ENCODE data around the gene MAGEA9.
"Not testable (repeated sequence)": the region's sequence is repeated elsewhere in the genome, so short reads cannot be mapped to it uniquely, and the experiment has no call there.

The MAGEA9 gene, protein sequence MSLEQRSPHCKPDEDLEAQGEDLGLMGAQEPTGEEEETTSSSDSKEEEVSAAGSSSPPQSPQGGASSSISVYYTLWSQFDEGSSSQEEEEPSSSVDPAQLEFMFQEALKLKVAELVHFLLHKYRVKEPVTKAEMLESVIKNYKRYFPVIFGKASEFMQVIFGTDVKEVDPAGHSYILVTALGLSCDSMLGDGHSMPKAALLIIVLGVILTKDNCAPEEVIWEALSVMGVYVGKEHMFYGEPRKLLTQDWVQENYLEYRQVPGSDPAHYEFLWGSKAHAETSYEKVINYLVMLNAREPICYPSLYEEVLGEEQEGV

DNA sequence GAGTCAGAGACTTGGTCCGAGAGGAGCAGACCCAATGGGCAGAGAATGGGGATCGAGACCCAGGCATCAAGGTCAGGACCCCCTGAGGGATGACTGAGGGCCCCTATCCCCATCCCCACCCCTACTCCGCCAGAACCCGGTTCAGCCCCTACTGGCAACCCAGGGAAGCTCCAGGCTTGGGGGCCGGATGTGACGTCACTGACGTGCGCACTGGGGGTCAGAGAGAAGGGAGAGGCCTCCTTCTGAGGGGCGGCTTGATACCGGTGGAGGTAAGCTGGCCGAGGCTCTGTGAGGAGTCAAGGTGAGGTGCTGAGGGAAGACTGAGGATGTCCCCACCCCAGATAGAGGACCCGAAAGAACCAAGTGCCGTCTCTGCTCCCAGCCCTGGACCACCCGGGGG, at the start of gene MAGEA9:
Gene MAGEA9 (plus strand): TSS at position 204 of the 400 bp plus-strand sequence. CDS start 4,281 bp downstream, outside the sequence.
- DNase-seq: not testable (repeated sequence)

DNA sequence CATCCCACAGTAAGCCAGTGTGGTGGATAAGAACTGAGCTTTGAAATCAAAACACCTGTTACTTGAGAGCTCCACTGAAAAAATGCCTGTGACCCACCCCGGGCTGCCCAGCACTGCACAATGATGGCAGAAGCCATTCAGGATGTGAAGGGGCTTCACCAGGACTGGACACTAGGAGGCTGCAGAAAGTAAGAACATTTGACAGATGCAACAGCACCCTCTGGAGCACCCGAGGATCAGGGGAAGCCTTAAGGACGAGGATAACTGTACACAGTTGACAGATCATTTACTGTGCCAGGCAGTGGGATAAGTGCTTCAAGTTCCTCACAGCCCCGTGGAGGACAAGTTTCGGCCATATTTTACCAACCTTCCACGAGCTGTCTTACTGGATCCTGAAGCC, 39.5 kb upstream of the MAGEA9 start:
- DNase-seq: not testable (repeated sequence)

DNA sequence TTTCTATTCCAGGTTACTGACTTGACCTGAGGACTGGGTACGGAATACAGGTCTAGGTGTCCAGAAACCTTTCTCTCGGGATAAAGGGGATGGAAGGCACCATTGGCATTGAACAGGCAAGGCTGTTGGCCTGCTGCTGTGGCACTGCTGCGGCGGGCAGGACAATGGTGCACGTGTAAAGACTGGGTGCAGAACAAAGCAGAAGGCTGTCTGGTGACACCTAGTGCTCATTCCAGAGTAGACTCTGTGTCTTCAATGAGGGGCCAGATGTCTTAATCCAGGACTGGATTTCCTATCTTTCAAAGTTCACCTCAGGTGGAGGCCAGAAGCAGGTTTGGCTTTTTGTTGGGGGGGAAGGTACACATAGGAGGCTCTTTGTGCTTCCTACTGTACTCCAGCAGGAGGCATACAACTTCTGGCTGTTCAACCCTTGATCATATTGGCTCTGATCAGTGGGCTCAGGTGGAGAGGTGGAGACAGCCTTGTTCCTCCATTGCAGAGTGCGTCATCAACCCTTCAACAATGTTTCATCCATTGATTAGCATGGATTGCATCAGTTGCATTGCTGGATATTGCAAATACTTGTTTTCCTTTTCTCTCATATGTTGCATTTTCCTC, 35.2 kb upstream of the MAGEA9 start:
- not testable (repeated sequence) for DNase-seq

DNA sequence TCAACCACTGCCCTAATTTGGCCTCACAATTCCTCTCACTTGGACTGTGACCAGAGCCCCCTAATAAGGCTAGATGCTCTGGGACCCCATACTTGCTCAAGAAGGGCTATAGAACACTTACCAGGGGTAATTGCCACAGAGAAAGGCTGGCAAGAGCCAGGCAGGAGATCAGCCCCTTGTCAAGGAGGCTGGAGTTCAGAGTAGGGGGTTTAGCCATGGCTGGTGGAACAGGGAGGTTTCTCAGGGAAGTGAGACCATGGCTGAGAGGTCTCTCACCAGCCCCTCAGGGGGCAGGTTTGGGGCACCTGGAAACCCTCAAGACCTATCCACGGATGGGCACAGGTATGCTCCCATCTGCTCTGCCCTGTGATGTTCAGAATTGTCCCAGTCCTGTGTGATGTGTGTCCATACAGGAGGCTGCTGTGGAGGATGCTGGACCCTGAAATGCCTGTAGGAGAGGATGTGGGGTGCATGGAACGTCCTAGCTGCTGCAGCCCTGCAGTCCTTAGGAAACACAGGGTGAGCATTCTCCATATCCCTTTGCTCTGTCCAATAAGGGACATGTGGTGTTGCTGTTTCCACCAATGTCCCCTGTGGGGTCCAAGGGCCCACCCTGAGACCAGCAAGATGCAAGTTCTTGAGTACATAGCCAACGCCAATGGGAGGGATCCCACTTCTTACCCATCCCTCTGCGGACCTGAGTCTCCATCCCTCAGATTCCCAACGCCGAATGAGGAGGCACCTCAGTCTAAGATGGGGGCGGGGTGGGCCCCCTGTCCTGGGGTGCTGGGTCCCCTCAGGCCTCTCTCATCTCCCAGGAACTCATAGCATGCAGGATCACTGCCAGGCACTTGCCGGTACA, 24.3 kb upstream of the MAGEA9 start:
- DNase-seq: no peak

DNA sequence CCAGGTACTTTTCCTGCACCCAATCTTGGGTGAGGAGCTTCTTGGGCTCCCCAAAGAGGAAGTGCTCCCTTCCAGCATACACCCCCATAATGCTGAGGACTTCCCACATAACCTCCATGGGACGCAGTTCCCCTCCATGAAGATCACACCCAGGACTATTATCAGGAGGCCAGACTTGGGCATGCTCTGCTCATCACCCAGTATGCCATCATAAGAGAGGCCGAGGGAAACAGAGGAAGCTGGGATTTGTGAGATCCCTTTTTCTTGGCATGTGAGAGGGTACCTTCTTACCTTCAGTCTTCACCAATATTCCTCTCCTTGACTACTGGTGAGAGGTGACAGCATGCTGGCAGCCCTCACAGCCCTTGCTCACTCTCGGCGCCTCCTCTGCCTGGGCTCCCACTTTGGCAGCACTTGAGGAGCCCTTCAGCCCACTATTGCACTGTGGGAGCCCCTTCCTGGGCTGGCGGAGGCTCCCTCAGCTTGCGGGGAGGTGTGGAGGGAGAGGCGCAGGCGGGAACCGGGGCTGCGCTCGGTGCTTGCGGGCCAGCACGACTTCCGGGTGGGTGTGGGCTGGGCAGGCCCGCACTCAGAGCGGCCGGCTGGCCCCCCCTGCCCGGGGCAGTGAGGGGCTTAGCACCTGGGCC, 23.5 kb upstream of the MAGEA9 start:
- DNase-seq: no peak

DNA sequence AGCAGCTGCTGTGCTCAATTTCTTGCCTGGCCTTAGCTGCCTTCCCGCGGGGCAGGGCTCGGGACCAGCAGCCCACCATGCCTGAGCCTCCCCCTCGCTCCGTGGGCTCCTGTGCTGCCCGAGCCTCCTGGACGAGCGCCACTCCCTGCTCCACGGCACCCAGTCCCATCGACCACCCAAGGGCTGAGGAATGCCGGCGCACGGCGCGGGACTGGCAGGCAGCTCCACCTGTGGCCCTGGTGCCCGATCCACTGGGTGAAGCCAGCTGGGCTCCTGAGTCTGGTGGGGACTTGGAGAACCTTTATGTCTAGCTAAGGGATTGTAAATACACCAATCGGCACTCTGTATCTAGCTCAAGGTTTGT, 23.0 kb upstream of the MAGEA9 start:
- not testable (repeated sequence) for DNase-seq

DNA sequence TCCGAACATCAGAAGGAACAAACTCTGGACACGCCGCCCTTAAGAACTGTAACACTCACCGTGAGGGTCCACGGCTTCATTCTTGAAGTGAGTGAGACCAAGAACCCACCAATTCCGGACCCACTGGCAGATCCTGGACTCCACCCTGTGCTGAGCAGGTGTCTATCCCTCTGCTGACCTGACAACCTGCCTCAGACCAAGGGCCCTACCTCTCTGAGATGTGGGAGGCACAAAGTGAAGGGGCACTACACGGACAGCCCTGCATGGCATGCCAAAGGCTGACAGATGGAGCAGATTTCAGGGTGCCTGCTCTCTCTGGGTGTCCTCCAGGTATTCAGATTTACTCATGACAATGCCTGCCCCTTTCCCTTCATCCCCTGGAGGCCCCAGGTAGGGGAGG, 21.9 kb upstream of the MAGEA9 start:
- DNase-seq: no peak

DNA sequence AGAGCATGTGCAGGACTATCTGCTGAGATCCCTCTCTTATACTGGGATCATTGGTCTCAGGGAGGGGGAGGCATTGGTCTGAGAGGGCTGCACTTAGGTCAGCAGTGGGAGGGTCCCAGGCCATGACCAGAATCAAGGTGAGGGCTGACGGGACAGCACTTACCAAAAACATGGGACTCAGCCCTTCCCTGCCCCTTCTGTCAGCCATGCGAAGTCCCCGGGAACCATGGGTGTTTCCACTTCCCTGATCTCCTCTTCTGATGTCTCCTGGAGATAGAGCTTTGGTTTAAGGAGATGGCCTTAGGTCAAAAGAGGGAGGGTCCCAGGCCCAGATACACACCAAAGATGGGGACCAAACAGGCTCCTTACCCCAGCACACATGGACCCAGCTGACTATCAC, 20.8 kb upstream of the MAGEA9 start:
- no peak for DNase-seq

DNA sequence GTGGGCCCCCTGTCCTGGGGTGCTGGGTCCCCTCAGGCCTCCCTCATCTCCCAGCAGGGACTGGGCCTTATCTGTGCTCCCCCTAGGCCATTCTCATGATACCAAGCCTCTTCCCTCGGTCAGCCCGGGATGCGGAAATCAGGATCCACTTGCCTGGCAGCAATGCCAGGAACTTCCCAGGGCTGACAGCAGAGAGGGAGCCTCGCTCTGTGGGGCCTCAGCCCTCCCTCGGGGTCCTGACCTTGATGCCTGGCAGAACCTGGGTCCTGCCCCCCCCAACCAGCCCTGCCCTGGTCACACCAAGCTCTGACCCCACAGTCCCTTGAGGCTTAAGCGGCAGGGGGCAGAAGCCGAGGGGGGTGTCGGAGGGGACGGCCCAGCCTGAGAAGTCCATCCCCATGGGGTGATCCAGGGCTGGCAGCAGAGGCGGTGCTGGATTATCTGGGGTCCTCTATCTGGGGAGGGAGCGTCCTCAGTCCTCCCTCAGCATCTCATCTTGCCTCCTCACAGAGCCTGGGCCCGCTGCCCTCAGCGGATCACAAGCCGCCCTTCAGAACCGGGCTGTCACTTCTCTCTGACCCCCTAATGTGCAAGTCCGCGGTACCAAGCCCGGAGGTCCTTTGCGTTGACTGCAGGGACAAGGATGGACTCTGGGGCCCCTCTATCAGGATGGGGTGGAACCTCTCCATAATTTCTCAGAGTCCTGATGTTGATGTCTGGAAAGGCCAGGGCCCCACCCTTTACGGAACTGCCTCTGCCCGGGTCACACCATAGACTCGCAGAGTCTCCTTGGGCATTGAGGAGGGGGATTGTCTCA, 19.7 kb upstream of the MAGEA9 start:
- DNase-seq: not testable (repeated sequence)

DNA sequence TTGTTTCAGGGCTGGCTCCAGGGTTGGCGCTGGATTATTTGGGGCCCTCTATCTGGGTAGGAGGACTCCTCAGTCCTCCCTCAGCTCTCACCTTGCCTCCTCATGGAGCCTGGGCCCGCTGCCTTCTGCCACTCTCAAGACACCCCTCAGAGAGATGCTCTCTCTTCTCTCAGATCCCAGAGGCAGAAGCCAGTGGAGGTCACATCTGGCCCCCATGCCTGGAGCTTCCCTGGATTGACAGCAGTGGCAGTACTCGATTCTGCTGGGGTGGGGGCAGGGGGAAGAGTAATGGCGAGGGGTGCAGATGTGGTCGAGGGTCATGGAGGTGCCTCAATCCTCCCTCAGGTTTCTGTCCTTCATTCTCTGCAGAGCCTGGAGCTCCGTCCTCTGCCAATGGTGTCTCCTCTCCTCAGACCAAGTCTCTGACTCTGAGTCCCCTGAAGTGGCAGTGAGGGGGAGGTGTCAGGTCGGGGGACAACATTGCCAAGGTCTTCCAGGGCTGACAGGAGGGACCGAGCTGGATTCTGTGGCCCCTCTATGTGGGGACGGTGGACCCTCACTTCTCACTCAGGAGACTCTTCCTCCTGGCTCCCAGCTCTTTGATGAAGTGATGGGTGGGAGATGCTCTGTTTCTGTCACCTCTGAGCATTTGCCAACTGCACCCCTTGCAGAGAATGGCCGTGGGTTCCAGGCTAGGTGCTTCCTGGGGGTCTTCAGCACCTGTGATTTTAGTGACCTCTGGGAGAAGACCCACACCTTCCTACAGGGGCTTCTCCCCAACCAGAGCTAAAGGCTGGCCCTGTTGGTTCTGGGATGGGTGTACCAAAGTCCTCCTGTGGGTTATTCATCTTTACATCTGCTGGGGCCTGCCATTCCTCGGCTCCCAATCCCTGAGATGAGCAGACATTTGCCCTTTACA, 18.8 kb upstream of the MAGEA9 start:
- no peak for DNase-seq

DNA sequence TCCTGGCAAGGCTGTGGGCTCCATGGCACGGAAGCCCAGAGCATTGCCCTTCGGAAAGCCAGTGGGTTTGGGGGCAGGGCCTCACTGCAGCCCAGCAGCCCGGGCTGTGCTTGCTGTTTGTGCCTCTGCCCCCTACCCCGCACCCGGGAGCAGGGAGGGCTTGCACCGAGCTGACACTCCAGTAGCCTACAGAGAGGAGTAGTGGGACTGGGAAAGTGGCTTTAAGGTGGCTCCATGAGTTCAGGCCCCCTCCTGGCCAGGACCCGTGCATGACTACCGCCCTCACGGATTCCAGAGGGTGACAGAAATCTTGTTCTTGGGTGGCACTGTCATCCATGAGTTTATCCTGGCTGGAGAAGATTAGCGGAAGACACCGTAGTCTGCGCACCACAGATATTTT, 11.4 kb upstream of the MAGEA9 start:
- DNase-seq: not testable (repeated sequence)

DNA sequence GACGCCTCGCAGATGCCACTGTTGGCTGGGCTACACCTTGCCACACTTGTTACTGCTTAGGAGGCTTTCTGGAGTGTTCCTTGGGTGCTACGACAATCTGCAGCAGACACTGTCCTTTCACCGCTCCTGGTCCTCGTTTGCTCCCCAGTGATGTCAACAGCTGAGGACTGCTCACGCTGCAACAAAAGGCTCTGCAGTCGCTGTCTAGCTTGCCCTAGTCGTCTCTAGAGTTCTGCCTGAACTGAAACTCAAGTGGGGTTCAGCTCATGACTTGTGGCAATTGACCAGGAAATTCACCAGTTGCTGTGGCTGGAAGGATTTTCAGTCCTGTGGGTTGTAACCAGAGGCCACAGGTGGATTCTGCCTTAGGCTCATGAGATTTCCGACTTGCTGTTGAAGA, 8.7 kb upstream of the MAGEA9 start:
- DNase-seq: not testable (repeated sequence)

DNA sequence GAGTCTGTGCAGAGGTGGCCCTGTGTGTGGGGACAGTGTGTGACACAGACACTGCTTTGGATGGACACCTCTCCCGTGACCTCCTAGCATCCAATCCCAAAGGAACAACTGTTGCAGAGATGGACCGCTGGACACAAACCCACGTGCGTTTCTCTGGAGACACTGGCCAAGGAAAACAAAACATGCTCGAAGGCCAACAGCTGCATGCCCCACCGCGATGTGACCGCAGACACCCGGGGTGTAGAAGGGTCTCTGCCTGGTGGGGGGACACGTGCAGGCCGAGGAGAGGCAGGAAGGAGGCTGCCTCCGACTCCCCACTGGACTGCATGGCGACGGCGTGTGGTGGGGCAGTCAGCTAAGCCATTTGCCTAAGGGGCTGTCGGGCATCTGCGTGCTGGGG, 8.0 kb upstream of the MAGEA9 start, which contains the start of gene HSFX1:
Gene HSFX1 (plus strand): TSS at position 301 of the 400 bp plus-strand sequence. CDS start 614 bp downstream, outside the sequence.
- DNase-seq: not testable (repeated sequence)

DNA sequence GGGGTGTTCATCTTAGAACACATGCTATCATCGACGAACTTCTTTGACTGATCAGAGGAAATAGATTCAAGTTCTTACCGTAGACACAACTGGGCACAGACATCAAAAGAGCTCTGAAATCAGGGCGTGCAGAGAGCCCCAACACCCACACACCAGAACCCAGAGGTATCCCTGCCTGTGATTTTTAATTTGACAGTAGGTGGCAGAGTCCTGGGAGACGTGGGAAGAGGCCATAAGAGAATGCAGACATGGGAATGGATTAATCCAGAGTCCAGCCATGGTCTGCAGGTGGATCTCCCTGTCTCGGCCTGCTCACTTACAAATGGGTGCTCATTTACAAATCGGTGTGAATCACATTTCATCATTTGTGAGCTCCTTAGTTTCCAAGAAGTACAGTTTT, 3.7 kb upstream of the MAGEA9 start:
- not testable (repeated sequence) for DNase-seq

DNA sequence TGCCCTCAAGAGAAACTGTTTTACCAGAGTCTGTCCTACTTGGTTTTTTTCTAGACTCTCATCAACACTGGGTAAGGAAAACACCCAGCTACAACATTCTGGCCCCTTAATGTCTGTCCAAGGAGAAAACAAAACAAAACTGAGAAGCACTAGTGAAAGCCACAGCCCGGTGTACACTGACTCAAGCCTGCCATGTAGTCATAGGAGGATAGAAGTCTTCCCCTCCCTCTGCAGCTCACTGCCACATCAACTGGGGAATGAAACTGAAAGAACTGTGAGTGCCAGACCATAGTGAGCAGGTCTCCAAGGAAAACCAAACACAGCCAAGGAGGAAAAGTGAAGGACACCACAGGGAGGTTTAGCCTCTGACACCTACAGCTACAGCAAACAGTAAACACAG, 13.8 kb downstream of the MAGEA9 start:
- not testable (repeated sequence) for DNase-seq

DNA sequence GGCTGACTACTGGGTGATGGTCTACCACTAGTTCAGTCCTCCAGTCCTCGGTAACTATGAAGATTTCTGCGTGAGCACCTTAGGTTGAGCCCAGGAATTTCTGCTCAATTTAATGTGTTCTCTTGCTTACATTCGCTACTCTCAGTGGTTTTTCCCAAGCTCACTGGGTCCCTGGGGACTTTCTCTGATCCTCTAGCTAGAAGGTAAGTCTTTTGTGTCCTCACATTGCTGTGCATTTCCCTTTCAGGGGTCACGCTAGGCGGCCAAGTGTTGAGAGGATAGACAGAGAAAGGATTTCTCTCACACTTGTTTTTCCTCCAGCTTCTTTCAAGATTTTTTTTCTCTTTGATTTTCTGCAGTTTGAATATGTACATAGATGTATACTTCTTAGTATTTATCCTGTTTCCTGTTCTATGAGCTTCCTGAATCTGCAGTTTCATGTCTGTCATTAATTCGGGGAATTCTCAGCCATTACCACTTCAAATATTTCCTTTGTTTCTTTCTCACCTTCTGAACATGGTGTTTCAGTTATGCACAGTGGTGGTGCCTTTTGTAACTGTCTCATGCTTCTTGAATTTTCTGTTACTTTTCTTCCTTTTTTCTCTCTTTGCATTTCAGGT, 17.5 kb downstream of the MAGEA9 start:
- no peak for DNase-seq

DNA sequence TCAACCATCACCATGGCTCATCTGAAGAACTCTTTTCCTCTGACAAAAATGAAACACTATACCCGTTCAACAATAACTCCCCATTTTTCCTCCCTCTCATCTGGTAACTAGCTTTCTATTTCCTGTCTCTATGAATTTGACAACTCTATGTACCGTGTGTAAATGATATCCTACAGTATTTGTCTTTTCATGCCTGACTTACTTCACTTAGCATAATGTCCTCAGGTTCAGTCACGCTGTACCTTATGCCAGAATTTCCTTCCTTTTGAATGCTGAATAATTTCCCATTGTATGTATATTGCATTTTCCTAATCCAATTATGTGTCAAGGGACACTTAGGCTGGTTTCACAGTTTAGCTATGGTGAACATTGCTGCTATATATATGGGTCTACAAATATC, 18.2 kb downstream of the MAGEA9 start:
- no peak for DNase-seq

DNA sequence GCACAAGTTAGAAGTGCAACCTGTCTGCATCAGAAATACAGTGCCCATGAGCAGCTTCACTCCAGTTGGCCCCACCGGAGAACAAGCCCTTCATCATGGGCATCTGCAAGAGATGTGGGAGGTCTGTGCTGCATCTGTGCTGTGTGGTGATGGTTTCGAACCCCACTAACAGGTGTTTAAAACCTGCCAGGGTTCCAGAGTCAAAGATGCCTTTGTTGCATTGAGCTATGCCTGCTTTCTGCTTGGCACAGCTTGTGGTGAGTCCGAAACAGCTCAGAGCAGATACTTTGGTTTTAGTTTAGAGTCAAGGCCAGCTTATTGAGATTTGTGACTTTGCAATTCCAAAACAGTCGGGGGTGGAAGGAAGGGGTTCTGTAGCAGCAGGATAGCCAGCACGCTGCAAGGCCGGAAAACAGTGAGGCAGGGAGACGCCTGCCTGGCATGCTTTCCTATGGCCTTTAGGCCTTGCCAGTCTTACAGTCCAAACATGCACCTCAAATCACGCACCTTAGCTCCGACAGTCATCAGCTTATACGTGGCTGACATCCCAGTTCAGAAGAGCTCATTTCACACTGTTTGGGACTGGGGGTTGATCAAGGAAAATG, 21.8 kb downstream of the MAGEA9 start:
- no peak for DNase-seq

DNA sequence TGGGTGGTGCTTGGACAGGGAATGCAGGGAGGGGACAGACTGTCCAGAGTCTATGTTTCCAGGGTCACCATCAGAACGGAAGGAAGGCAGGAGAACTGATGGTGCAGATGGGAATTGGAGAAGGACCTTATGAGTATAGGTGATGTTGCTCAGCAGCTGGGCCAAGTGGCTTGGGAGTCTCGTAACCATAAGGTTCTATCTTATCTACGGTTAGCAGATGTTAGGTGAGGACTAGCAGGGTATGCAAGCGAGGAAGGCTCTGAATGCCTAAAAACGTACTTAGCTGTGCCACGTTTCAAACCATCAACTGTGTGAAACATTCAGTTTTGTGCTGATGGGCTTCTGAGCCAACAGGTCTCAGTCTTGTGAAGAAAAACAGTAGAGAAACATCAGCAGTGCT, 22.4 kb downstream of the MAGEA9 start:
- DNase-seq: no peak
